ENCODE measurements around the gene PARP6. TPM values are rescaled to one million over a fixed set of nuclear protein-coding genes. Genes with fewer than 3 reads are reported as not detected.
A peak's percentile ranks its signal among the peaks of the same experiment; 100 is the strongest.

Gene PARP6
- total and polyA plus RNA-seq, 9 of the 15 experiments (the other 6 are each of a cell fraction or from before 2014, with no cell fraction given): 14.8 to 83.2 (median 28.3) TPM

DNA sequence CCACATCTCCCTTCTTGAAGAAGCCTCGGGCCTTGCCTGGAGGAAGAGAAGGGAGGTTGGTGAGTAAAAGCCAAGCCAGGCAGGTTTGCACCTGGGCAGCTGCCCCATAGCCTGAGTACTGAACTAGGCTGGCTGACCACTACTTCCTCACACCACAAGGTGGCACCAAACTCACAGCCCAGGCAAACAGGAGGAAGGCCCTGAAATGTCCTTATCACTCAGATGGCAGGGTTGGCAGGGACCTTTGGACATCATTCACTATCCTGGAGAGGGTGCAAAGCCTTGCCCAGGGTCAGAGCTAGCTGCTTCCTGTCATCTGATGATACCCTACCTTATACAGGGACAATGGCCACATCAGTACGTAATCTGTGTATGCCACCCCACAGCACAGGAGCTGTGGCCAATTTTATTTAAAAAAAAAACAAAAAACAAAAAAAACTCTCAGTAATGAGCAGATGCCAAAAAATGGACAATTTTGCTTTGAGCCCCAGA, 72.6 kb downstream of the PARP6 start (continued):
- TF ChIP-seq, protein P1, sequence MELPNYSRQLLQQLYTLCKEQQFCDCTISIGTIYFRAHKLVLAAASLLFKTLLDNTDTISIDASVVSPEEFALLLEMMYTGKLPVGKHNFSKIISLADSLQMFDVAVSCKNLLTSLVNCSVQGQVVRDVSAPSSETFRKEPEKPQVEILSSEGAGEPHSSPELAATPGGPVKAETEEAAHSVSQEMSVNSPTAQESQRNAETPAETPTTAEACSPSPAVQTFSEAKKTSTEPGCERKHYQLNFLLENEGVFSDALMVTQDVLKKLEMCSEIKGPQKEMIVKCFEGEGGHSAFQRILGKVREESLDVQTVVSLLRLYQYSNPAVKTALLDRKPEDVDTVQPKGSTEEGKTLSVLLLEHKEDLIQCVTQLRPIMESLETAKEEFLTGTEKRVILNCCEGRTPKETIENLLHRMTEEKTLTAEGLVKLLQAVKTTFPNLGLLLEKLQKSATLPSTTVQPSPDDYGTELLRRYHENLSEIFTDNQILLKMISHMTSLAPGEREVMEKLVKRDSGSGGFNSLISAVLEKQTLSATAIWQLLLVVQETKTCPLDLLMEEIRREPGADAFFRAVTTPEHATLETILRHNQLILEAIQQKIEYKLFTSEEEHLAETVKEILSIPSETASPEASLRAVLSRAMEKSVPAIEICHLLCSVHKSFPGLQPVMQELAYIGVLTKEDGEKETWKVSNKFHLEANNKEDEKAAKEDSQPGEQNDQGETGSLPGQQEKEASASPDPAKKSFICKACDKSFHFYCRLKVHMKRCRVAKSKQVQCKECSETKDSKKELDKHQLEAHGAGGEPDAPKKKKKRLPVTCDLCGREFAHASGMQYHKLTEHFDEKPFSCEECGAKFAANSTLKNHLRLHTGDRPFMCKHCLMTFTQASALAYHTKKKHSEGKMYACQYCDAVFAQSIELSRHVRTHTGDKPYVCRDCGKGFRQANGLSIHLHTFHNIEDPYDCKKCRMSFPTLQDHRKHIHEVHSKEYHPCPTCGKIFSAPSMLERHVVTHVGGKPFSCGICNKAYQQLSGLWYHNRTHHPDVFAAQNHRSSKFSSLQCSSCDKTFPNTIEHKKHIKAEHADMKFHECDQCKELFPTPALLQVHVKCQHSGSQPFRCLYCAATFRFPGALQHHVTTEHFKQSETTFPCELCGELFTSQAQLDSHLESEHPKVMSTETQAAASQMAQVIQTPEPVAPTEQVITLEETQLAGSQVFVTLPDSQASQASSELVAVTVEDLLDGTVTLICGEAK (IDR thresholded peaks at IDR 0.05): 0 out of 2 replicates have a peak, but pooled peaks have one; percentile 20
- TF ChIP-seq, protein P1 (CRISPR knock-in tag; IDR thresholded peaks at IDR 0.05): no peak
- TF ChIP-seq ZFPM2 (CRISPR knock-in tag; IDR thresholded peaks at IDR 0.05) (no peak), MAZ (CRISPR knock-in tag; conservative IDR thresholded peaks at IDR 0.05 in 1 of 2, IDR thresholded peaks at IDR 0.05 in 1 of 2) (no peak), NFRKB (IDR thresholded peaks at IDR 0.05; ENCODE audit: low read depth) (no peak), CHD4 (IDR thresholded peaks at IDR 0.05; ENCODE audit: insufficient read depth, insufficient replicate concordance, low read depth, low read length, poor library complexity, severe bottlenecking) (no peak), ETS2 (tag; IDR thresholded peaks at IDR 0.05; ENCODE audit: borderline replicate concordance, poor library complexity, severe bottlenecking) (no peak), ZNF551 (CRISPR knock-in tag; IDR thresholded peaks at IDR 0.05) (no peak), NR2C2 (CRISPR knock-in tag; IDR thresholded peaks at IDR 0.05) (no peak), NR2C2 (tag; IDR thresholded peaks at IDR 0.05) (no peak), ZC3H11A (IDR thresholded peaks at IDR 0.05; ENCODE audit: low read depth, low read length) (no peak), ZNF444 (CRISPR knock-in tag; IDR thresholded peaks at IDR 0.05) (no peak), CTBP1 (IDR thresholded peaks at IDR 0.05; ENCODE audit: borderline replicate concordance) (peak; percentile 59; the same call in 1 of the 2 replicates), KDM4B (IDR thresholded peaks at IDR 0.05; ENCODE audit: borderline replicate concordance in 2 of 2, low read depth in 1 of 2) (no peak), TCFL5 (CRISPR knock-in tag; conservative IDR thresholded peaks at IDR 0.05) (no peak)
- TF ChIP-seq, protein P2, sequence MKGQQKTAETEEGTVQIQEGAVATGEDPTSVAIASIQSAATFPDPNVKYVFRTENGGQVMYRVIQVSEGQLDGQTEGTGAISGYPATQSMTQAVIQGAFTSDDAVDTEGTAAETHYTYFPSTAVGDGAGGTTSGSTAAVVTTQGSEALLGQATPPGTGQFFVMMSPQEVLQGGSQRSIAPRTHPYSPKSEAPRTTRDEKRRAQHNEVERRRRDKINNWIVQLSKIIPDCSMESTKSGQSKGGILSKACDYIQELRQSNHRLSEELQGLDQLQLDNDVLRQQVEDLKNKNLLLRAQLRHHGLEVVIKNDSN (CRISPR knock-in tag; IDR thresholded peaks at IDR 0.05): no peak
- TF ChIP-seq, protein P3, sequence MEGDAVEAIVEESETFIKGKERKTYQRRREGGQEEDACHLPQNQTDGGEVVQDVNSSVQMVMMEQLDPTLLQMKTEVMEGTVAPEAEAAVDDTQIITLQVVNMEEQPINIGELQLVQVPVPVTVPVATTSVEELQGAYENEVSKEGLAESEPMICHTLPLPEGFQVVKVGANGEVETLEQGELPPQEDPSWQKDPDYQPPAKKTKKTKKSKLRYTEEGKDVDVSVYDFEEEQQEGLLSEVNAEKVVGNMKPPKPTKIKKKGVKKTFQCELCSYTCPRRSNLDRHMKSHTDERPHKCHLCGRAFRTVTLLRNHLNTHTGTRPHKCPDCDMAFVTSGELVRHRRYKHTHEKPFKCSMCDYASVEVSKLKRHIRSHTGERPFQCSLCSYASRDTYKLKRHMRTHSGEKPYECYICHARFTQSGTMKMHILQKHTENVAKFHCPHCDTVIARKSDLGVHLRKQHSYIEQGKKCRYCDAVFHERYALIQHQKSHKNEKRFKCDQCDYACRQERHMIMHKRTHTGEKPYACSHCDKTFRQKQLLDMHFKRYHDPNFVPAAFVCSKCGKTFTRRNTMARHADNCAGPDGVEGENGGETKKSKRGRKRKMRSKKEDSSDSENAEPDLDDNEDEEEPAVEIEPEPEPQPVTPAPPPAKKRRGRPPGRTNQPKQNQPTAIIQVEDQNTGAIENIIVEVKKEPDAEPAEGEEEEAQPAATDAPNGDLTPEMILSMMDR (IDR thresholded peaks at IDR 0.05 in 2 of 3, conservative IDR thresholded peaks at IDR 0.05 in 1 of 3; ENCODE audit: insufficient read depth in 2 of 3, low read depth in 1 of 3, low read length in 3 of 3): peak; percentile 84 to 86 (median 85)
